Measurements from ENCODE around the gene PREB. TPM values are rescaled to one million over a fixed set of nuclear protein-coding genes. Genes with fewer than 3 reads are reported as not detected.
"Not testable (repeated sequence)": the region's sequence is repeated elsewhere in the genome, so short reads cannot be mapped to it uniquely, and the experiment has no call there.

PREB gene
- polyA plus RNA-seq, 3 donors: 70.0 to 78.2 (median 71.7) TPM

GRCh38 chr2:27121906-27122305 lies 12.5 kb downstream of the PREB start:
- H3K27me3 ChIP-seq (ENCODE audit: control insufficient read depth in 2 of 2, insufficient read depth in 2 of 2, low read length in 2 of 2): peaks cover 12 to 29% of the 10 kb centered on the region in 2 donors
- Mint-ChIP-seq H3K4me1 (peaks cover 34% of the 10 kb centered on the region), H3K27me3 (ENCODE audit: low read depth in 3 of 3) (peaks cover 23 to 28% (median 27%) of the 10 kb centered on the region in 3 donors), H3K4me3 (peak overlapping the region; percentile 45 to 64), H3K27ac (peak overlapping the region; percentile 96 to 98 (median 97)), H3K36me3 (peaks cover 3 to 4% of the 10 kb centered on the region in 2 donors), H3K9me3 (peaks cover 0 to 7% (median 5%) of the 10 kb centered on the region in 7 donors)
- H3K4me1 ChIP-seq (ENCODE audit: control insufficient read depth in 1 of 2, insufficient read depth in 2 of 2, low read length in 2 of 2): peaks cover 33 to 38% of the 10 kb centered on the region in 2 donors
- peak; percentile 32 to 52 (median 50) for DNase-seq
- no peaks in the 10 kb centered on the region for H3K9me3 ChIP-seq (replicated peaks in 1 of 2; ENCODE audit: control insufficient read depth in 1 of 2, insufficient read depth in 1 of 2, low read length in 2 of 2)
- no peak overlapping the region for H3K4me3 ChIP-seq (replicated peaks in 1 of 3; ENCODE audit: low read depth in 2 of 3, low read length in 3 of 3)
- no peak for TF ChIP-seq CTCF (IDR thresholded peaks at IDR 0.05)
- WGBS (ENCODE audit: insufficient coverage): 18% methylated on average over 2 of the region's 2 CpGs
- H2AFZ ChIP-seq (ENCODE audit: insufficient read depth, low read depth, low read length, poor library complexity, severe bottlenecking): peak overlapping the region; percentile 90
- H3K27ac ChIP-seq (ENCODE audit: low read depth in 1 of 2, low read length in 2 of 2): peak overlapping the region; percentile 0 to 87
- no peaks in the 10 kb centered on the region for H3K79me2 ChIP-seq (ENCODE audit: insufficient read depth, low read length)
- H3K36me3 ChIP-seq (replicated peaks in 1 of 2; ENCODE audit: control insufficient read depth in 1 of 2, insufficient read depth in 2 of 2, low read length in 2 of 2): no peaks in the 10 kb centered on the region
- intact Hi-C loops (cut with micrococcal nuclease): no loop called here
- no peak overlapping the region for H3K9ac ChIP-seq (ENCODE audit: insufficient read depth, low read length, poor library complexity, severe bottlenecking)
- H3K4me2 ChIP-seq (replicated peaks; ENCODE audit: extremely low read depth, low read length, poor library complexity, severe bottlenecking): peak overlapping the region; percentile 76
- no peaks in the 10 kb centered on the region for H4K20me1 ChIP-seq (ENCODE audit: insufficient read depth, low read length)

- H2AFZ ChIP-seq (ENCODE audit: insufficient read depth, low read depth, low read length, poor library complexity, severe bottlenecking): peak overlapping the region; percentile 78
- H3K27ac Mint-ChIP-seq: peak overlapping the region in 2 of 7 donors; percentile 26 to 73
- H3K9ac ChIP-seq (ENCODE audit: insufficient read depth, low read length, poor library complexity, severe bottlenecking): peak overlapping the region; percentile 43
Measured at GRCh38 chr2:27119330-27119670, 15.1 kb downstream of the PREB start.

More at GRCh38 chr2:27119330-27119670, 15.1 kb downstream of the PREB start:
- Mint-ChIP-seq H3K4me1 (peaks cover 34% of the 10 kb centered on the region), H3K27me3 (ENCODE audit: low read depth in 3 of 3) (peaks cover 23 to 30% (median 27%) of the 10 kb centered on the region in 3 donors), H3K4me3 (peak overlapping the region; percentile 73 to 93)
- peak overlapping the region; percentile 79 for H3K4me2 ChIP-seq (replicated peaks; ENCODE audit: extremely low read depth, low read length, poor library complexity, severe bottlenecking)
- H3K79me2 ChIP-seq (ENCODE audit: insufficient read depth, low read length); DNase-seq; H3K27ac ChIP-seq (ENCODE audit: low read depth in 1 of 2, low read length in 2 of 2); H3K36me3 Mint-ChIP-seq; H3K36me3 ChIP-seq (replicated peaks in 1 of 2; ENCODE audit: control insufficient read depth in 1 of 2, insufficient read depth in 2 of 2, low read length in 2 of 2); intact Hi-C loops (cut with micrococcal nuclease); H3K9me3 Mint-ChIP-seq; H3K9me3 ChIP-seq (replicated peaks in 1 of 2; ENCODE audit: control insufficient read depth in 1 of 2, insufficient read depth in 1 of 2, low read length in 2 of 2); H4K20me1 ChIP-seq (ENCODE audit: insufficient read depth, low read length): not testable (repeated sequence)
- 91% methylated on average over 8 of the region's 8 CpGs for WGBS (ENCODE audit: insufficient coverage)
- peak overlapping the region in 1 of 3 experiments; percentile 72 for H3K4me3 ChIP-seq (replicated peaks in 1 of 3; ENCODE audit: low read depth in 2 of 3, low read length in 3 of 3)
- H3K27me3 ChIP-seq (ENCODE audit: control insufficient read depth in 2 of 2, insufficient read depth in 2 of 2, low read length in 2 of 2): peaks cover 12 to 29% of the 10 kb centered on the region in 2 donors
- peaks cover 33 to 38% of the 10 kb centered on the region in 2 donors for H3K4me1 ChIP-seq (ENCODE audit: control insufficient read depth in 1 of 2, insufficient read depth in 2 of 2, low read length in 2 of 2)

Measured in CD14-positive monocyte (primary cell).